Activated CD4-positive, alpha-beta T cell treated with anti-CD3 and anti-CD28 coated beads for 36 hours (primary cell): ENCODE measurements around the gene STIM1. TPM values are rescaled to one million over a fixed set of nuclear protein-coding genes. Genes with fewer than 3 reads are reported as not detected.

Source experiments
- ATAC-seq: fragments of 200-7000 bp; cut with Tn5 transposase; one replicate; pipeline ENCODE4 v1.10.0; 2021; ENCODE audit warnings: mild to moderate bottlenecking, moderate library complexity
- CTCF ChIA-PET: fragments of 350-600 bp; sonication (Branson Sonifier 250); formaldehyde crosslinking; loops from one replicate; lab custom pipeline; 2021; ENCODE audit warnings: antibody characterized with exemption; lab: Charles Lee
- POLR2A ChIA-PET: fragments of 350-600 bp; sonication (Branson Sonifier 250); formaldehyde crosslinking; loops from one replicate; lab custom pipeline; 2021; ENCODE audit warnings: antibody characterized with exemption, inconsistent platforms; lab: Charles Lee
- DNase-seq: peaks from one replicate; pipeline ENCODE4 v3.0.0-alpha.2; 2020
- H3K27ac Mint-ChIP-seq: one replicate; pipeline ENCODE4 v1.8.0; 2021; ENCODE audit warnings: mixed read lengths
- H3K27me3 Mint-ChIP-seq: one replicate; pipeline ENCODE4 v1.8.0; 2021; ENCODE audit warnings: mixed read lengths
- H3K36me3 Mint-ChIP-seq: one replicate; pipeline ENCODE4 v1.8.0; 2021; ENCODE audit warnings: low read depth, mixed read lengths
- H3K4me1 Mint-ChIP-seq: one replicate; pipeline ENCODE4 v1.8.0; 2021; ENCODE audit warnings: mixed read lengths
- H3K4me3 Mint-ChIP-seq: one replicate; pipeline ENCODE4 v1.8.0; 2021; ENCODE audit warnings: mild to moderate bottlenecking, moderate library complexity, mixed read lengths
- H3K9me3 Mint-ChIP-seq: one replicate; pipeline ENCODE4 v1.8.0; 2021; ENCODE audit warnings: low read depth, mixed read lengths
- intact Hi-C, 2 experiments: fragments of 100-400 bp; cut with DNase I in 1 of 2; cut with micrococcal nuclease in 1 of 2; formaldehyde crosslinking; loops; one replicate each; pipeline versions ENCODE4 v1.14.2 to v1.15.1; 2022 to 2024; cut with DNase I, micrococcal nuclease
- total RNA-seq, 2 experiments: library from RNA; stranded (reverse); gene quantifications; one replicate each; pipeline ENCODE4 v1.2.3, GENCODE V29; 2021

Gene STIM1
- total RNA-seq, 2 experiments from 2014 or later: 60.0 to 62.6 TPM

GRCh38 chr11:3865388-3866193 lies 10.1 kb downstream of the STIM1 start:
- DNase-seq (no peak), ATAC-seq (peak; percentile 10)
- Mint-ChIP-seq H3K4me1 (peaks cover 91% of the 10 kb centered on the region), H3K27ac (peak overlapping the region; percentile 85), H3K36me3 (peaks cover 16% of the 10 kb centered on the region), H3K4me3 (peak overlapping the region; percentile 38), H3K9me3 (no peaks in the 10 kb centered on the region), H3K27me3 (no peaks in the 10 kb centered on the region)
- ChIA-PET CTCF (interaction anchor here (1.9 to 3.8 kb wide), 4 partner anchors 11 to 207 kb away, joined by 5 to 16 read pairs (median 16); partner anchors contain the start of gene STIM1), POLR2A (interaction anchor here (1.2 kb wide), 1 partner anchor 11 kb away, joined by 5 read pairs; the partner anchor contains the start of gene STIM1)
- intact Hi-C loops: loop anchor here in 1 of 2 experiments (2.0 kb wide), 1 partner anchor 39 kb away; no protein-coding TSS in a partner anchor

- ChIA-PET POLR2A (interaction anchor here (1.2 kb wide), 1 partner anchor 11 kb away, joined by 5 read pairs; the partner anchor contains the start of gene STIM1), CTCF (interaction anchor here (2.9 to 3.8 kb wide), 3 partner anchors 12 to 206 kb away, joined by 15 to 16 read pairs (median 16); partner anchors contain the start of gene STIM1)
- intact Hi-C loops: loop anchor here in 1 of 2 experiments (2.0 kb wide), 1 partner anchor 39 kb away; no protein-coding TSS in a partner anchor
- H3K9me3 Mint-ChIP-seq: no peaks in the 10 kb centered on the region
- no peaks in the 10 kb centered on the region for H3K27me3 Mint-ChIP-seq
- H3K4me3 Mint-ChIP-seq: peak overlapping the region; percentile 38
- H3K27ac Mint-ChIP-seq: peak overlapping the region; percentile 85
- peaks cover 92% of the 10 kb centered on the region for H3K4me1 Mint-ChIP-seq
- peak; percentile 31 for ATAC-seq
- no peak for DNase-seq
- peaks cover 13% of the 10 kb centered on the region for H3K36me3 Mint-ChIP-seq
Measured at GRCh38 chr11:3866206-3866605, 10.7 kb downstream of the STIM1 start.

- POLR2A ChIA-PET: interaction anchor here (1.0 to 1.9 kb wide), 2 partner anchors 12 to 17 kb away, joined by 4 to 9 read pairs; partner anchors contain the start of gene STIM1
- ATAC-seq: no peak
- peak overlapping the region; percentile 25 for H3K4me3 Mint-ChIP-seq
- peaks cover 14% of the 10 kb centered on the region for H3K36me3 Mint-ChIP-seq
- no peaks in the 10 kb centered on the region for H3K27me3 Mint-ChIP-seq
- intact Hi-C loops: loop anchor here in 1 of 2 experiments (2.0 kb wide), 1 partner anchor 38 kb away; no protein-coding TSS in a partner anchor
- no peaks in the 10 kb centered on the region for H3K9me3 Mint-ChIP-seq
- CTCF ChIA-PET: interaction anchor here (1.2 to 3.8 kb wide), 4 partner anchors 12 to 206 kb away, joined by 4 to 18 read pairs (median 13); partner anchors contain the start of gene STIM1
- no peak for DNase-seq
- H3K4me1 Mint-ChIP-seq: peaks cover 92% of the 10 kb centered on the region
- peak overlapping the region; percentile 92 for H3K27ac Mint-ChIP-seq
Measured at GRCh38 chr11:3866836-3867208, 11.4 kb downstream of the STIM1 start.

DNA sequence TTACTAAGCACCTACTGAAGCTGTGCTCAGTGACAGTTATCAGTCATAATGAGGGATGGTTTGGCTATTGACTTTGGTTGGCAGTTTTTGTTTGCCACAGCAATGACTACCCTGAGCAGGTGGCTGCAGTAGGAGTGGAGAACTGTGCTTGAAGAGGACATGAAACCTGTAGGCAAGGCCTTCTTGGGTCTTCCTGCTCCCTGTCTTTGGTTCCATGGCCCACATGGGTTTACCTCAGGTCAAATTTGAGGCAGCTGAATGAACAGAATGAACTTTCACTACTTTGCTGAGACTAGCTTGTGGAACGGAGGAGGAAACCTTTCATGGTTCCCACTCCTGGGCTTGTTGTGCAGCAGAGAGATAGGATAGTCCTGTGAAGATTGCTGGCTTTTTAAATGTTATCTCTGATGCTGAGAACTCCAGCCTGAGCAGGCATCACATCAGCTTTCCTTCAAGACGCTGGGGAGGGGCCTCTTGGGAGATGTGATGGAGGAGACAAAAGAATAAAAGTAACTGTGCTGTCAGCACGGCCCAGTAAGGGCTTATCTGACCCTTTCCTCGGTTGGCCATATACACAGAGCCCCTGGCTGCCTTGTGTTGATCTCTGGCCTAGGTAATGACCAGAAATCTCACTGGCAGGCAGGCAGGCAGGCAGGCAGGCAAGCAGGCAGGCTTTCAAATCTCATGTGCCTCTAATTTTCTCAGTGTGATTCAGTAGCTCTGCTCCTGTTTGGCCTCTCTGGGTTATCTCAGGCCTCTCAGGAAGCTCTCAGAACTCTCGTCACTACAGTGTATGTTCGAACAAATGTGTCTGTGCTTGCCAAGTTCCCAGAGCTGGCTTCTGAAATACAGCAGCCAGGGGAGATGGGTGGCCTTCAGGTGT lies 12.0 kb downstream of the STIM1 start:
- peak overlapping the region; percentile 25 for H3K4me3 Mint-ChIP-seq
- intact Hi-C loops: loop anchor here in 1 of 2 experiments (2.0 kb wide), 1 partner anchor 37 kb away; no protein-coding TSS in a partner anchor

DNA sequence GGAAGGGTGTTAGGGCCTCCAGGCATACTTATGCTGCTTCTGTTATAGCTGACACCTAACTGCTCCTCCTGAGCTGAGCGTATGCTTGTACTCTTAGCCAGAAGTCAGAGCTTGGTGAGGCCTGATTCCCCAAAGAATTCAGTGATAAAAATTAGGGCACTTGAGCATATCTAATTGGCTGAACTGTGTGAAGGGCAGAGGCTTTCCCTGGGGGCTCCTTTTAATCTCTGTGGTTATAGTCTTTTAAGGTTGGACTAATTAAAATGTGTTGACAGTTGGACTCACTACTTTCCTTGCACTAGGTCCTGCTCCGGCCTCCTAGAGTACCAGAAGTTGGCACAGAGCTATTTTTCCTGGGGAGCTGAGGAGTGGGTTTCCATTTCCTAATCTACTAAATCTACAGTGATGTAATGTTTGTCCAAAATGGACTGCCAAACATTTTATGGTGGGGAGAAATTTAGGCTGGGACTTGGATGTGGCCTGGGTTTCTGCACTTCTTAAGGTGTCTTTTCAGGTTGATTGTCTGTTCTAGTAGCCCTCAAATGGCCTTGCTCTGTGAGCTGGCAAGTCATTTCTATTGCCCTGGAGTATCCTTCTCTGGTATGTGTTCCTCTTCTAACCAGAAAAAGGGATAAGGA lies 18.4 kb downstream of the STIM1 start:
- peaks cover 86% of the 10 kb centered on the region for H3K4me1 Mint-ChIP-seq
- intact Hi-C loops: no loop called here
- ChIA-PET CTCF (interaction anchor here (0.6 to 2.0 kb wide), 5 partner anchors 9 to 738 kb away, joined by 3 to 14 read pairs (median 4); partner anchors contain the start of gene STIM1), POLR2A (no interaction called here)
- H3K36me3 Mint-ChIP-seq: peaks cover 12% of the 10 kb centered on the region
- H3K9me3 Mint-ChIP-seq: no peaks in the 10 kb centered on the region
- DNase-seq: no peak
- H3K4me3 Mint-ChIP-seq: no peak overlapping the region
- H3K27ac Mint-ChIP-seq: no peak overlapping the region
- no peaks in the 10 kb centered on the region for H3K27me3 Mint-ChIP-seq
- no peak for ATAC-seq

More for the DNA sequence above, 12.0 kb downstream of the STIM1 start:
- peaks cover 90% of the 10 kb centered on the region for H3K4me1 Mint-ChIP-seq
- POLR2A ChIA-PET: interaction anchor here (0.6 to 1.9 kb wide), 5 partner anchors 8 to 181 kb away, joined by 3 to 9 read pairs (median 5); partner anchors contain the start of gene STIM1
- H3K9me3 Mint-ChIP-seq: no peaks in the 10 kb centered on the region
- no peaks in the 10 kb centered on the region for H3K27me3 Mint-ChIP-seq
- CTCF ChIA-PET: interaction anchor here (1.0 to 3.8 kb wide), 12 partner anchors 8 to 205 kb away, joined by 3 to 18 read pairs (median 5); partner anchors contain the start of genes RHOG and STIM1
- DNase-seq: peak; percentile 61
- ATAC-seq: peak; percentile 70
- H3K27ac Mint-ChIP-seq: peak overlapping the region; percentile 92
- peaks cover 12% of the 10 kb centered on the region for H3K36me3 Mint-ChIP-seq

- ATAC-seq: no peak
- Mint-ChIP-seq H3K4me1 (peaks cover 81% of the 10 kb centered on the region), H3K27ac (no peak overlapping the region), H3K9me3 (no peaks in the 10 kb centered on the region), H3K27me3 (no peaks in the 10 kb centered on the region), H3K4me3 (no peak overlapping the region), H3K36me3 (peaks cover 6% of the 10 kb centered on the region)
- intact Hi-C loops: no loop called here
- CTCF ChIA-PET: interaction anchor here (1.4 to 2.2 kb wide), 4 partner anchors 9 to 22 kb away, joined by 5 to 8 read pairs (median 6); partner anchors contain the start of gene STIM1
- POLR2A ChIA-PET: interaction anchor here (0.9 kb wide), 1 partner anchor 19 kb away, joined by 3 read pairs; no protein-coding TSS in a partner anchor
- DNase-seq: no peak
Measured at GRCh38 chr11:3876613-3877012, 21.1 kb downstream of the STIM1 start.

- intact Hi-C loops: no loop called here
- H3K4me1 Mint-ChIP-seq: peaks cover 78% of the 10 kb centered on the region
- ChIA-PET CTCF (interaction anchor here (0.7 to 2.2 kb wide), 6 partner anchors 10 to 310 kb away, joined by 3 to 11 read pairs (median 6); no protein-coding TSS in a partner anchor), POLR2A (interaction anchor here (0.7 kb wide), 1 partner anchor 22 kb away, joined by 3 read pairs; the partner anchor contains the start of gene STIM1)
- ATAC-seq: no peak
- no peak for DNase-seq
- no peaks in the 10 kb centered on the region for H3K9me3 Mint-ChIP-seq
- no peak overlapping the region for H3K27ac Mint-ChIP-seq
- peaks cover 2% of the 10 kb centered on the region for H3K36me3 Mint-ChIP-seq
- H3K4me3 Mint-ChIP-seq: no peak overlapping the region
- H3K27me3 Mint-ChIP-seq: no peaks in the 10 kb centered on the region
Measured at GRCh38 chr11:3877364-3878257, 22.1 kb downstream of the STIM1 start.

- Mint-ChIP-seq H3K27ac (no peak overlapping the region), H3K4me1 (peaks cover 83% of the 10 kb centered on the region), H3K27me3 (no peaks in the 10 kb centered on the region), H3K4me3 (no peak overlapping the region), H3K36me3 (no peaks in the 10 kb centered on the region), H3K9me3 (no peaks in the 10 kb centered on the region)
- CTCF ChIA-PET: interaction anchor here (0.7 to 2.2 kb wide), 5 partner anchors 10 to 310 kb away, joined by 3 to 11 read pairs (median 6); no protein-coding TSS in a partner anchor
- intact Hi-C loops: no loop called here
- POLR2A ChIA-PET: interaction anchor here (0.7 to 0.8 kb wide), 3 partner anchors 10 to 38 kb away, joined by 3 read pairs; partner anchors contain the start of gene STIM1
- DNase-seq (no peak), ATAC-seq (no peak)
Measured at GRCh38 chr11:3878258-3878584, 22.8 kb downstream of the STIM1 start.

DNA sequence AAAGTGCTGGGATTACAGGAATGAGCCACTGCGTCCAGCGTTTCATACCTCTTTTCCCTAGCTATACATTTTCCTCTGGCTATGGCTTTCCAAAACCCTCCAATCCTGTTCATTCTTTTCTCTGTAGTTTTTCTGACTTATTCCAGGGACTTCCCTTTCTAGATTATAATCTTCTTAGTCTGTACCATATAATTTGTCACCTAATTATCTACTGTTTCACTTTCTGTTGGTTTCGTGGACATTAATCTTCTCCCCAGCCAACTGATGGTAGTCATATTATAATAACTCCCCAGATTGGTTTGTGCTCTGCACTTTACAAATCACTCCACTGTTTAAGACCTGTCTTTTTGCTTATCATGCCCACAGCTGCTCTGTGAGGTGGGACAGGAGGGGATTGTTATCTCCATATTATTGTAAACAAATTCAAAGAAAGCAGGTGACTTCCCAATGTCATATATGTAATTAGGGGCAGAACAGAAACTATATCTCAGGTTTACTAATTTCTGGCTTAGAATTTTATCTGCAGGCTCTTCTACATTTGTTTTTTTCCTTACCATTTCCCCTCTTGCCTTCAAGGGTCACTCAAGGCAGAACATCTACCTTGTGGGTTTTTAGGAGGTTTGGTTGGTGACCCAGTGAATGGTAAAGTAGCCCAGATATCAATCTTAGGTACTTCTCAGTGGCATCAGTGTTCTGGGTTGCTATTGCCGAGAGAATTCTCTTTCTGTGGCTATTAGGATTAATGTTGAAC lies 23.9 kb downstream of the STIM1 start:
- ATAC-seq: peak; percentile 67
- DNase-seq: no peak
- H3K36me3 Mint-ChIP-seq: no peaks in the 10 kb centered on the region
- peaks cover 83% of the 10 kb centered on the region for H3K4me1 Mint-ChIP-seq
- H3K9me3 Mint-ChIP-seq: no peaks in the 10 kb centered on the region
- peak overlapping the region; percentile 45 for H3K27ac Mint-ChIP-seq
- no peak overlapping the region for H3K4me3 Mint-ChIP-seq
- intact Hi-C loops: no loop called here
- H3K27me3 Mint-ChIP-seq: no peaks in the 10 kb centered on the region
- POLR2A ChIA-PET: interaction anchor here (0.8 kb wide), 1 partner anchor 39 kb away, joined by 3 read pairs; no protein-coding TSS in a partner anchor
- CTCF ChIA-PET: interaction anchor here (0.6 to 2.8 kb wide), 6 partner anchors 11 to 72 kb away, joined by 3 to 16 read pairs (median 5); partner anchors contain the start of gene STIM1
